Fibroblast of skin of abdomen (primary cell): ENCODE results near the gene TRPM2.
"Not testable (repeated sequence)": the region's sequence is repeated elsewhere in the genome, so short reads cannot be mapped to it uniquely, and the experiment has no call there.

Experiments
- DNase-seq: peaks from one replicate; pipeline ENCODE4 v3.0.0-alpha.2; 2013

The TRPM2 gene

DNA sequence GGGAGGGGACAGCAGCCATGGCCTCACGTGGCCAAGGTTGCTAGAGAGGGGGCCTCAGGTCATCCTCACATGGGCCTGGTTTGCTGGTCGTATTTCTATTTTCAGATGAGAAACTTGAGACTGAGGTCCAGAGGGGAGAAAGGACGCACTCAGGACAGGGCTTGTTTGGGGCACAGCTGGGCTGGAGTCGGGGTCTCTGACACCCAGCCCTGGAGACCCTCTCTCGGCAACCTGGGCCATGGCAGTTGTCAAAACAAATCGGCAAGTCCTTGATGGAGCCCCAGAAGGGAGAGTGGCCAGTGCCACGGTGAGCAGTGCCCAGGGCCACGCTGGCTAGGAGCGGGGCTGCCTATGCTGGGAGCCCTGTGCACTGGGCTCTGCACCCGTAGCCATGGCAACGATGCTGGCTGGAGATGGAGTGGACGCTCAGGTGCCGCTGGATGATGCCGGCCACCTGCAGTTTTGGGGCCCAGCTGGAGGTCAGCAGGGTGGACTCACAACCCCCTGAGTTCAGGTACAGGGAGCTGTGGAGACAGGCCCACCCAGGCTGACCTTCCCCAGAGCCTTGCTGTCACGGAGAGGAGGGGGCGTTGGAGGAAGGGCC, 113.0 kb downstream of the TRPM2 start:
- no peak for DNase-seq

- no peak for DNase-seq
These were observed 113.8 kb downstream of the TRPM2 start for GRCh38 chr21:44466996-44467858.

GRCh38 chr21:44467859-44468195, 114.4 kb downstream of the TRPM2 start:
- DNase-seq: no peak

GRCh38 chr21:44471341-44471740, 117.9 kb downstream of the TRPM2 start:
- no peak for DNase-seq

DNA sequence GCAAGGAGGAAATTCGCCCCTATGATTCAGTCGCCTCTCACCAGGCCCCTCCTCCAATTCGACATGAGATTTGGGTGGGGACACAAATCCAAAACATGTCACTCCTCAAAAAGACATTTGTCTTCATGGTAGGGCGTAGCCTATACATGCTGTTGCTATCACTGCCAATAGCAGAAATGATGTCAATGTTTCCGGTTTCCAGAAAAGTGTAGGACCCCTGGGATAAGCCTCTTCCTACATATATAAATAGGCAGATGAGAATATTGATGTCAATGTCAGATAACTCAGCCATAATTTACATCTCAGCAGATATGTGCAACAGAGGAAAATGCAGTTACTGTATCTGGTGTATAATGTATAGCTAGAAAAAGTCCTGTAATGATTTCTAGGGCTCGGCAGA, 118.6 kb downstream of the TRPM2 start:
- DNase-seq: no peak

GRCh38 chr21:44473915-44474555, 120.6 kb downstream of the TRPM2 start:
- no peak for DNase-seq

DNA sequence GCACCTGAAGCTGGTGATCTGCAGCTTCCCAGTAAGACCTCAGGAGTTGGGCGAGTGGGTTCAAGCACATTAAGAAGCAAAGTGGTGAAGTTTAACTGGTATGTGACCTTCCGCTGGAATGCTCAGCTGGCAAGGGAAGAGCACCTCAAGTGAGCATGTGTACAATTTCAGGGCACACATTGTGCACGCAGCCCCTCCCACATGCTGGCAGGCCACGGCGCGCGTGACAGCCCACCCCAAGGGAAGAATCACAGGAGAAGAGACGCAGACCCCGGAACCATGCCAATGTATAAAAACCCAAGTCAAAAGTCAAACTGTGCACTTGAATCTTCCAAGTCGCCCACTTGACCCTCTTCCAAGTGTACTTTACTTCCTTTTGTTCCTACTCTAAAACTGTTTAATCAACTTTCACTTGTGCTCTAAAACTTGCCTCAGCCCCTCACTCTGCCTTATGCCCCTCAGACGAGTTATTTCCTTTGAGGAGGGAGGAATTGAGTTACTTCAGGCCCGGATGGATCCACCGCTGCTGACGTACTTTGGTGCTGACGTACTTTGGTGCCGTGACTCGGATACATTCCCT, 121.9 kb downstream of the TRPM2 start:
- DNase-seq: no peak

- DNase-seq: no peak
These were observed 123.7 kb downstream of the TRPM2 start for GRCh38 chr21:44477131-44477530.

GRCh38 chr21:44477712-44478111, 124.3 kb downstream of the TRPM2 start:
- no peak for DNase-seq

DNA sequence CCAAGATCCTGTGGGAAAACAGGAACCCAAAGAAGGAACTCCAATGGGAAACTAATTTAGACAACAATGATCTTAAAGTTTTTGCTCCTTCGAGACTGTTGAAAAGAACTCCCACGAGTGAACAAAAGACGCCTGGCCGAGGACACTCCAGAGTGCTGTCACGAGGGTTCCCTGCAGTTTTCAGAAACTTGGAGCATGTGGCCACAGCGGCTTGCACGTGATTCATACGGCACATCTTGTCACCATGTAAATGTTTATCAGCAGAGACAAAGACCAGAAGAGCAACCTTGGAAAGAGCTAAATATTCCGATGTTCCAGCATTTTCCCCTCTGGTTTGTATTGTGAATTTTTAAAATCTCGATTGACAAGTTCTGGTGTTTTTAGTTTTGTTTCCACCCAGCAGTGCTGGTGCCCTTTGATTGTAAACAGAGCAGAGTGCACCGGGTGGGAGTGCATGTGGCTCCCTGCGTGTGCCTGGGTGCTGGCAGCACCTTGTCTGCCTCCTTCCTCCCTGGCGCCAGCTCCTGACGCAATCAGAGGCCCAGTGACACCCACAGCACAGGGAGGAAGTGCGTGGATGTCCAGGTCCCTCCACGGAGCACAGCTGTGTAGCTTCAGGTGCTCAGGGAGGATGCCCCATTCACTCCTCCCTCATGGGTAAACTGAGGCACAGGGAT, 124.8 kb downstream of the TRPM2 start:
- DNase-seq: no peak

GRCh38 chr21:44478801-44479167, 125.4 kb downstream of the TRPM2 start:
- no peak for DNase-seq

GRCh38 chr21:44479556-44480199, 126.3 kb downstream of the TRPM2 start:
- not testable (repeated sequence) for DNase-seq

DNA sequence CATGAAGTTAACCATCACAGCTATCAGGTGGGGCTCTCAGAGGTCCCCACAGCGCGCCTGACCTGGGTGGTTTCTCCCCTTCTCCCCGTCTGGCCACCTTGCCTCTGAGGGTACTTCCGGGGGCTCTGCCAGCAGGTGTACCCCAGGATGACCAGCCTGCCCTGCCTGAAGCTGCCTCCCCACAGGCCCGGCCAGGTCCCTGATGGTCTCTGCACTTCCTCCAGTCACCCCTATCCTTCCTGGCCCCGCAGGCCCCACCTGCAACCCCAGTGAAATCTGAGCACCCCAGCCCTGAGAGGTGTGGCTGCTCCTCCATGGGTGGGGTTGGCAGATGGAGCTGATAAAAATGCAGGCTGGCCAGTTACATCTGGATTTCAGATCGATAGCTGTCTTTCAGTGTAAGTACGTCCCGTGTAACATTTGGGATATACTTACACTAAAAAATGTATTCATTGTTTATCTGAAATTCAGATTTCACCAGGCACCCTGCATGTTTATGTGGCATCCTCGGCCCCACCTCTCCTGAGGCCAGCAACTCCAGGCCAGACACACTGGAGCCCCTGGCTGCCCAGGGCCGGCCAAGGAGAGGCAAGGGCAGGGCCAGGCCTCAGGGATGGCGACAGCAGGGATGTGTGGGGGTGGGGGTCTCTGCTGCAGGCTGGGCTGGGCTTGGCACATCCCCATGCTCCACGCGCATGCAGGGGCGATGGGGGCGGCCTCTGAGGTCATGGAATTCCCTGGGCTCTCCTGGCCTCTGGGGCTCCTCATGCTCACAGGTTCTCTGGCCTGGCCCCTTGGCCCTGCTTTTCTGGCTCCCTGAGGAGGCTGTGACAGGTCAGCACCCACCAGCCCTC, 127.0 kb downstream of the TRPM2 start:
- no peak for DNase-seq

- no peak for DNase-seq
These were observed 129.3 kb downstream of the TRPM2 start for GRCh38 chr21:44482581-44483287.

GRCh38 chr21:44483288-44484237, 130.1 kb downstream of the TRPM2 start:
- no peak for DNase-seq

DNA sequence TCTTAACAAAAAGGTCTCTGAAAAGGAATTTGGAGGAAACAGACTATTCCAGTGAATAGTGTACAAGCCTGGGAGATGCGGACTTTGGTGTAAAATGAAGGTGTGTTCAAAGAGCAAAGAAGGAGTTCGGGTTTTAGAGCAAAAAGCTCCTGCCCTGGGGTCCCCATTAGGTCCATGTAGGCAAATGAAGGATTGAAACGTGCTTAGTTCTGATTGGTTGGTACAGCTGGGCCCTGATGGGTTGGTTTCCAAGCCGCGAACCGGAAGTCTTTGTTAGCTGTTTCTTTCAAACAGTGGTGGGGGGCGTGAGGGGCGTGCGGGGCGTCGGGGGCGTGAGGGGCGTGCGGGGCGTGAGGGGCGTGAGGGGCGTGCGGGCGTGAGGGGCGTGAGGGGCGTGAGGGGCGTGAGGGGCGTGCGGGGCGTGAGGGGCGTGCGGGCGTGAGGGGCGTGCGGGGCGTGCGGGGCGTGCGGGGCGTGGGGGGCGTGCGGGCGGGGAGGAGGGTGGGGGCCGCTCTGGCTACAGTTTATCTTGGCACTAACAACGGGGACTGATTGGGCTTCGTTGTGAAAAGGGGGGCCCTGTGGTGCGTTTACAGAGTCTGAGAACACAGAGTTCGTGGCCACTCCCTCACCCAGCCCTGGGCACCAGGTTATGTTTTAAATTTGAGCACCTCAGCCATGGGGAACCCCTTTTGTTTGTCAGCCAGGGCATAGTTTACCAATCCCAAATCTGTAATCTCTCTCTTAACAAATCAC, 131.3 kb downstream of the TRPM2 start:
- DNase-seq: no peak

DNA sequence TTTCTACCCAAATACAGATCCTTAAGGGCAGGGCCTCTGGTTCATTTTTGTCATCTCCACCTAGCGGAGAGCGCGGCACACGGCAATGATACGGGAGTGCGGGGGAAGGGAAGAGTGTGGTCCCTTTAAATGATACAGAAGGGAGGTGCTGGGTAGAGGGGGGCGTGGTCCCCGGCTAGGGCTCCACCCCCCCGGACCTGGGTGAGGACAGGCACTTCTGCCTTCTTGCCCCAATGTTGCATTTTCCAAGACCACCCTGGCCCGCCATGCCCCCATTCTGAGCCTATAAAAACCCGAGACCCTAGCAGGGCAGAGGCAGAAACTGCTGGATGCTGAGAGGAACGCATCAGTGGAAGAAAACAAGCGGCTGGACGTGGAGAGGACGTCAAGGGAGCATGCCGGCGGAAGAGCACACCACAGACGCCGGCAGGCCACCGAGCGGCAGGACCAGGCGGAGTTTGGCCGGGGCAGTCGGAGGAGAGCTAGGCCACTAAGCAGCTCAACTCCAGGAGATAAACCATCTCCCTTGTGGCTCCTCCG, 131.9 kb downstream of the TRPM2 start:
- DNase-seq: peak; percentile 12

DNA sequence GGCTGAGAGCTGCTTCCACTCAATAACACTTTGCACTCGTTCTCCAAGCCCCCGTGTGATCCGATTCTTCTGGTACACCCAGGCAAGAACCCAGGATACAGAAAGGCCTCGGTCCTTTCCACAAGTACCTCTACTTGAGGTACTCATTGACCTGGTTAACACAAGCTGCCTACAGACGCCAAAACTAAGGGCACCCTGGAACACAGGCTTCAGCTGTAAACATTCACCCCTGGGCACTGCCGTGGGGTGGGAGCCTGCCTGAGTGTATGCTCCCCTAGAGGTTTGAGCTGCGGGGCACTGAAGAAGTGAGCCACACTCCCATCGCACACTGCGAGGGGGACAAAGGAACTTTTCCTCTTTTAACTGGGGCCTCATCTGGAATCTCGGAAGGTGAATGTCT, 132.4 kb downstream of the TRPM2 start:
- DNase-seq: no peak

DNA sequence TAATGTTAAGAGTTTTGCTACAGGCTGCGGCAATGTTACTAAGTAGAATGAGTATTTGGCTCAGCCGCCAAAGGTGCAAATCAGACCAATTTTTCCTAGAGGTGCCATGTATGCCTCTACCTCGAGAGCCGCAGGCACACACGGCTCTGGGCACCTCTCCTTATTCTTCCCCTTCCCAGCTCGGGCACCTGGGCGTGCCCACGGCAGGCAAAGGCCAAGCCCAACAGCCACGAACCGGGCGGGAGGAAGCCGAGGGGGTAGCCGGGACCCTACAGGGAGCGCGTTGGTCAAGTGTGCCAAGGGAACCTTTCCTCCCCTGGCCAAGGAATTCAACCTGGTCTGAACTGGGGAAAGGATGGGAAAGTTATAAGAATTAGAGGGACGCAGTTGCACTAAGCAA, 132.9 kb downstream of the TRPM2 start:
- DNase-seq: no peak
